ENCODE data around the gene DOCK3.

GRCh38 chr3:51173518-51174271 is 499.0 kb downstream of the DOCK3 start:
- TF ChIP-seq REST (IDR thresholded peaks at IDR 0.05) (no peak), CTCF (IDR thresholded peaks at IDR 0.05; ENCODE audit: low read depth, low read length, missing input control) (no peak), ATF3 (IDR thresholded peaks at IDR 0.05) (no peak), RAD21 (IDR thresholded peaks at IDR 0.05) (no peak)

Data from liver (tissue), 3 donors.